Progenitor cell of endocrine pancreas (in vitro differentiated cells): ENCODE data around the gene LTBP1. TPM values are rescaled to one million over a fixed set of nuclear protein-coding genes. Genes with fewer than 3 reads are reported as not detected.
A peak's percentile ranks its signal among the peaks of the same experiment; 100 is the strongest.

Experiments used
- DNase-seq: peaks from one replicate; pipeline ENCODE4 v3.0.0; 2021; ENCODE audit warnings: low spot score; ENCODE audit not compliant: unreplicated experiment
- H3K27ac Mint-ChIP-seq: 2 replicates; pipeline ENCODE4 v1.8.0; 2021; ENCODE audit warnings: mild to moderate bottlenecking, moderate library complexity, mixed read lengths
- H3K27me3 Mint-ChIP-seq: 2 replicates; pipeline ENCODE4 v1.8.0; 2021; ENCODE audit warnings: mixed read lengths
- H3K36me3 Mint-ChIP-seq: 2 replicates; pipeline ENCODE4 v1.8.0; 2022; ENCODE audit warnings: mixed read lengths; ENCODE audit not compliant: insufficient read depth
- H3K4me1 Mint-ChIP-seq: 2 replicates; pipeline ENCODE4 v1.8.0; 2021; ENCODE audit warnings: low read depth, mixed read lengths
- H3K4me3 Mint-ChIP-seq: 2 replicates; pipeline ENCODE4 v1.8.0; 2021; ENCODE audit warnings: low read depth, mild to moderate bottlenecking, moderate library complexity, mixed read lengths
- H3K9me3 Mint-ChIP-seq: 2 replicates; pipeline ENCODE4 v1.8.0; 2021; ENCODE audit warnings: low read depth, mixed read lengths
- CTCF ChIP-seq: fragments of 200-600 bp; sonication (generic); IDR thresholded peaks from one replicate; pipeline ENCODE4 v1.5.0; 2021; ENCODE audit warnings: antibody characterized with exemption, mild to moderate bottlenecking; ENCODE audit not compliant: unreplicated experiment
- total RNA-seq: library from RNA; stranded (reverse); gene quantifications from 2 replicates; pipeline ENCODE4 v1.2.1, GENCODE V29; 2021

The LTBP1 gene
- total RNA-seq, 1 donor from 2014 or later = 63.0 TPM

- Mint-ChIP-seq H3K9me3 (no peaks in the 10 kb centered on the region), H3K27ac (peak overlapping the region; percentile 94), H3K4me1 (peaks cover 8% of the 10 kb centered on the region), H3K27me3 (no peaks in the 10 kb centered on the region), H3K4me3 (peak overlapping the region; percentile 74), H3K36me3 (peaks cover 6% of the 10 kb centered on the region)
- no peak for DNase-seq
- no peak for TF ChIP-seq CTCF
Measured at GRCh38 chr2:32948266-32948665, 1.5 kb downstream of the LTBP1 start.

GRCh38 chr2:32949260-32949659, 2.5 kb downstream of the LTBP1 start:
- Mint-ChIP-seq H3K9me3 (no peaks in the 10 kb centered on the region), H3K36me3 (peaks cover 6% of the 10 kb centered on the region), H3K4me1 (peaks cover 8% of the 10 kb centered on the region), H3K4me3 (no peak overlapping the region), H3K27me3 (no peaks in the 10 kb centered on the region), H3K27ac (no peak overlapping the region)
- no peak for DNase-seq
- TF ChIP-seq CTCF = no peak

GRCh38 chr2:32951672-32952071, 4.9 kb downstream of the LTBP1 start:
- H3K4me1 Mint-ChIP-seq = peaks cover 8% of the 10 kb centered on the region
- DNase-seq = no peak
- no peaks in the 10 kb centered on the region for H3K9me3 Mint-ChIP-seq
- no peak overlapping the region for H3K4me3 Mint-ChIP-seq
- TF ChIP-seq CTCF = no peak
- no peaks in the 10 kb centered on the region for H3K27me3 Mint-ChIP-seq
- peaks cover 9% of the 10 kb centered on the region for H3K36me3 Mint-ChIP-seq
- H3K27ac Mint-ChIP-seq = no peak overlapping the region

GRCh38 chr2:32952761-32953476, 6.2 kb downstream of the LTBP1 start:
- TF ChIP-seq CTCF = no peak
- H3K27me3 Mint-ChIP-seq = no peaks in the 10 kb centered on the region
- H3K4me3 Mint-ChIP-seq = no peak overlapping the region

GRCh38 chr2:32954206-32954605, 7.5 kb downstream of the LTBP1 start:
- H3K9me3 Mint-ChIP-seq = no peaks in the 10 kb centered on the region

More at GRCh38 chr2:32952761-32953476, 6.2 kb downstream of the LTBP1 start:
- H3K36me3 Mint-ChIP-seq = peaks cover 9% of the 10 kb centered on the region
- no peaks in the 10 kb centered on the region for H3K9me3 Mint-ChIP-seq
- no peak for DNase-seq
- no peak overlapping the region for H3K27ac Mint-ChIP-seq
- H3K4me1 Mint-ChIP-seq = peaks cover 8% of the 10 kb centered on the region

More at GRCh38 chr2:32954206-32954605, 7.5 kb downstream of the LTBP1 start:
- no peaks in the 10 kb centered on the region for H3K27me3 Mint-ChIP-seq
- H3K36me3 Mint-ChIP-seq = peaks cover 9% of the 10 kb centered on the region
- no peak for TF ChIP-seq CTCF
- H3K27ac Mint-ChIP-seq = no peak overlapping the region
- DNase-seq = no peak
- H3K4me3 Mint-ChIP-seq = no peak overlapping the region
- no peaks in the 10 kb centered on the region for H3K4me1 Mint-ChIP-seq
